Stimulated activated CD4-positive, alpha-beta T cell treated with anti-CD3 and anti-CD28 coated beads, Interleukin-15, amount 100 ng/mL, for 1 hour (primary cell): ENCODE results near the gene ZKSCAN5.
A peak's percentile ranks its signal among the peaks of the same experiment; 100 is the strongest.
"Not testable (repeated sequence)": the region's sequence is repeated elsewhere in the genome, so short reads cannot be mapped to it uniquely, and the experiment has no call there.

Experiments used
- DNase-seq, 2 donors: peaks; one replicate each; pipeline ENCODE4 v3.0.0-alpha.2; 2020; ENCODE audit warnings: low read depth in 1 of 2, low spot score in 1 of 2

Gene ZKSCAN5

DNA sequence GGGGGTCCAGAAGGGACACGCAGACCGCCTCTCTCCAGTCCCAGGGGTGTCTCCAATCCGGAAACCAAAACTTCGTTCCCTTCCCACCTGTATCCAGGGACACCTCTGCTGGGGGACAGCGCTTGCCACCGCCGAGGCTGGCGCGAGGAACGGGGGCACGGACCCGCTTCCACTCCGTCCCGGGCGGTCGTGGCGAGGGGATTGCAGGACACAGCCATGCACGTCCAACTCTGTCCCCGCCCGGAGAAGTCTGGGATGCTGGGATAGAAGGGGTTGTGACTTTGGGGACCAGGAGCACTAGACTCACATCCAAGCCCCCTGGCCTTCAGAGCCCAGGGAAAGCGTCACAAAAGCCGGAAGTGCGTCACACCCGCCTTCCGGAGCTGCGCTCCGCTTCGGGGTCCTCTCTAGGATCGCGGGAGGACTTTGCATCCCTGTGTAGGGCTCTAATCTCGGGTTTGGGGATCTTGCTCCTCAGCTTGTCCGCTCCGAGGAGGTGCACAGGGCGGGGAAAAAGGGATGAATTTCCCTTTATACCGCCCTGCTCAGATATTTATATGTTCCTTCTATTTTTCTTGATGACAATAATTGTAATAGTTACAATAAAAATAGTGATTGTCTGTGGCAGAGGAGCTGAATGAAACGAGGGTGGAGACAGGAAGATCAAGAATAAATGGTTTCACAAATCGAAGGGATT lies 47.5 kb downstream of the ZKSCAN5 start, which contains the start of gene FAM200A:
TSS of gene FAM200A (minus strand) at position 348 of the 697 bp plus-strand sequence. CDS start 3,707 bp downstream, outside the sequence.
- peak; percentile 62 to 72 for DNase-seq

DNA sequence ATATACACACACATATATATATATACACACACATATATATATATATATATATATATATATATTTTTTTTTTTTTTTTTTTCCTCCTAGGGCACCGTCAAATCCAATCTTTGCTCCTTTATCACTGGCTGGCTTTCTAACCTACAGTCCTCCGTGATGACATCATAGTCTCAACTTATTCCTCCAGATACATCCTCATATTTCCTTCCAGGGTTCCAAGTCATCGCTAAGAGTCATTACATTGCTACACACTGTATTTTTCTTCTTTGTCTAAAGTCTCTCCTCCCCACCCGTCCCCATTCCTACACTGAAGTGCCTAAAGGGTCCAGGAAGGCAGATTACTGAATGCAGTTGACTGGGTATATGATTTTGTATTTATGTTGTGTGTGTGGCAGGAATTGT lies 48.6 kb downstream of the ZKSCAN5 start:
- no peak for DNase-seq

DNA sequence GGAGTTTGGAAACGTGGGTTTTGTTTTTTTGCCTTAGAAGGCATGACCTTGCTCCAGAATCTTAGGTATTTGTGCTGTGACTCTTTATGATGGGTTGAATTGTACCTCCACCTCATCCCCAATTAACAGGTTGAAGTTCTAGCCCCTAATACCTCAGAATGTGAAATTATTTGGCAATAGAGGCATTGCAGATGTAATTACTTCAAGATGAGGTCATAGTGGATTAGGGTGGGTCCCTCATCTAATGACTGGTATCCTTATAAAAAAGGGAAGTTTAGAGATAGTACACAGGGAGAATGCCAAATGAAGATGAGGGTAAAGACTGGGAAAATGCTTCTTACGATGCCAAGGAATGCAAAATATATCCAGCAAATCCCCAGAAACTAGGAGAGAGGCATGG lies 50.5 kb downstream of the ZKSCAN5 start:
- no peak for DNase-seq

- no peak for DNase-seq
Observed at GRCh38 chr7:99557196-99557607, 52.7 kb downstream of the ZKSCAN5 start.

GRCh38 chr7:99557940-99558305 lies 53.5 kb downstream of the ZKSCAN5 start:
- no peak for DNase-seq

DNA sequence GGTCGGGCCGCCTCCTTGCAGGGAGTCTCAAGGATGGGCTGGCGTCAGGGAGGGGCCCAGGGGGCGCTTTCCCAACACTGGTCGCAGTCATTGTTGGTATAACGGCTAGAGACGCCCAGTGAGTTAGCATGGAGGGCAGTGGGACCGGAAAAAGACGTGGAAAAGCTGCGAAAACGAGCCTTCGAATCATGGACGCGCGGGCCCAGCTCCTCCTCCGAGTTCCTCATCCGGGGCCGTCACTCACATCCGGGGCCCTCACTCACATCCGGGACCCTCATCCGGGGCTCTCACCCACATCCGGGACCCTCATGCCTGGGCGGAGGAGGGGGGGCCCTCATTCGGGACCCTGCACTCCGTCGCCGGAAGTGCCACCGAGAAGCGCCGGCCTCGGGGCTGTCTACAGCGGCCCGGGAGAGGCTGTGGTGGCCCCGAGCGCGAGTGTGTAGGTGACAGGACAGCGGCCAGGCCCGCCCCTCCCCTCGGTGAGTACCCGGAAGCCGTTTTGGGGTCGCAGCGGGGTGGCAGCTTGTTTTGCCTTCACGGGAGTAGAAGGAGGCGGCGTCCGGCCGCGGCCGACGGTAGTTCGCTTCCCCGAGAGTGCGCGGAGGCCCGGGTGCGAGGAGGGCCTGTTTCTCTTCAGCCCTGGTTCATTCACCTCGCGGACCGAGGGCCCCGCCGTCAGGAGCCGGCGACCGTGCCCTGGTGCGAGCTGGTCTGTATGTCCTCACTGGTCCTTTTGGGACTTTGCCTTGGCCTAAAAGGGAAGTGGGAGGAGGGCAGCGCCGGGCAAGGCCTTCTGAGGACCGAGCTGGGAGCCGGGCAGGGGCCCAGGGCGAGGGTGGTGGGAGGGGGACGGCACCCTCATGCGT lies 54.1 kb downstream of the ZKSCAN5 start, which contains the start of gene ZNF655:
TSS of gene ZNF655 (plus strand) at position 337 of the 869 bp plus-strand sequence. CDS start 1,918 bp downstream, outside the sequence.
- DNase-seq = peak; percentile 77 to 79

GRCh38 chr7:99559175-99559915 lies 54.9 kb downstream of the ZKSCAN5 start:
- DNase-seq = no peak

- no peak for DNase-seq
Observed at GRCh38 chr7:99560834-99561736, 56.6 kb downstream of the ZKSCAN5 start.

- no peak for DNase-seq
Observed at GRCh38 chr7:99561737-99562051, 57.2 kb downstream of the ZKSCAN5 start.

DNA sequence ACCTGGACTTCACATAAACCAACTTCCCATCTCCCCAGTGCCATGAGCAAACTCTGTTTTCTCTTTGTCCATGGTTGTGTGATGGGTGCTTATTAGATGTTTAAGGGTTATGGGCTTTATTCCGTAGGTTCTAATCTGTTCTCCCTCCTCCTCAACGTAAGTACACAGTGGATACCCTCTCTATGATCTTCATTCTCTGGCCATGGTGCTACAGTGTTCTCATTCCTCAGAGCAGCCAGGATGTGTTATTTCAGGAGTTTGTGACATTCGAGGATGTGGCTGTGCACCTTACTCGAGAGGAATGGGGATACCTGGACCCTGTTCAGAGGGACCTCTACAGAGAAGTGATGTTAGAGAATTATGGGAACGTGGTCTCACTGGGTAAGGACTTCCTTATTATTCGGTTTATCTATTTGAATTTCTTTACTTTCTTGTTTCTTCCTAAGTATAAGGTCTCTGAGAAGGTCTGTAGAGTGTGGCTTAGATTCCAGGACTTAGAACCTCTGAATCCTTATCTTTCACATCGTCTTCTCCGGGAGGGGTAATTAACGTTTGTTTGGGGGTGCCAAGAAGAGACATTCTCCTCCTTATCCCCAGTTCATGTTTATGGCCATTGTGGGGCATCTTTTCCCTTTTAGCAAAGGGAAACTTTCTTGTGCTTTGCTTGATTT lies 57.8 kb downstream of the ZKSCAN5 start:
- no peak for DNase-seq

GRCh38 chr7:99562832-99563231 lies 58.4 kb downstream of the ZKSCAN5 start:
- DNase-seq = no peak

DNA sequence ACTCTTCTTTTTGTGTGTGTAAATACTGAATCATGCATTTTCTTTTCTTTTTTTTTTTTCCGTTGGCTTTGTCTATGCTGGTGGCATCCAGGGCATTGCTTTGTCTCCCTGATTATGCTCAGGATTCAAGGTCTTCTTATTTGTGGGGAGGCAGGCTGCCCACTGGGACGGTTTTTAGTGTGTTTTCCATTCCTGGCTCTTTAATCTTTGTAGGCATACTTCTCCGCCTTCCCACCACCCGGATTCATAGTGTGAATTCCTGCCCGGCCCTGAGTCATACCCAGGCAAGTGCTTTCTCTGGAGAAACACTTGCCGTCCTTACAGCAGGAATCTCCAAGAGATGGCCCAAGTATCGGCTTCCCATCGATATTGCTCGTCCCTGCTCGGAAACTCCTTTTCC lies 59.2 kb downstream of the ZKSCAN5 start:
- no peak for DNase-seq

- not testable (repeated sequence) for DNase-seq
Observed at GRCh38 chr7:99568770-99569169, 64.3 kb downstream of the ZKSCAN5 start.

DNA sequence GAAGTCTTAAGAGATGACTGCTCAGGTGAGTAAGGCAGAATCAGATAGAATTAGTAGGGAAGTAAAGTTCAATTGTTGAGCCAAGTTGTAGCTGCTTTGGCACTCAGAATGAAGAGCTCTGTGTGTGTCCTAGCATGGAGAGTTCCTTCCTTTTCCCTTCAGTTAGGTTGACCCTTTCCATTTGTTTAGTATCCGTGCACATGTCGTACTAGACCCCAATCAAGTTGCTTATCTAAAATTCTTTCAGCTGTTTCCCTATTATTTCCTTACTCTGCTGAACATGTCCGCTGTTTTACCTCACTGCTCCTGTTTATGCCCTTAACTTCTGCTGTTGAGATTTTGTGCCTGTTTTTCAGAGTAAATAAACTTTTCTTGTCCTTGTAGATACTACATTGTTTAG lies 67.3 kb downstream of the ZKSCAN5 start:
- no peak for DNase-seq

DNA sequence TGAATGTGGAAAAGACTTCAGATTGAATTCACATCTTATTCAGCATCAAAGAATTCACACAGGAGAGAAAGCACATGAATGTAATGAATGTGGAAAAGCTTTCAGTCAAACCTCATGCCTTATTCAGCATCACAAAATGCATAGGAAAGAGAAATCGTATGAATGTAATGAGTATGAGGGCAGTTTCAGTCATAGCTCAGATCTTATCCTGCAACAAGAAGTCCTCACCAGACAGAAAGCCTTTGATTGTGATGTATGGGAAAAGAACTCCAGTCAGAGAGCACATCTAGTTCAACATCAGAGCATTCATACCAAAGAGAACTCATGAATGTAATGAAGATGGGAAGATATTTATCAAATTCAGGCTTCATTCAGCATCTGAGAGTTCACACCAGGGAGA lies 68.8 kb downstream of the ZKSCAN5 start:
- no peak for DNase-seq

DNA sequence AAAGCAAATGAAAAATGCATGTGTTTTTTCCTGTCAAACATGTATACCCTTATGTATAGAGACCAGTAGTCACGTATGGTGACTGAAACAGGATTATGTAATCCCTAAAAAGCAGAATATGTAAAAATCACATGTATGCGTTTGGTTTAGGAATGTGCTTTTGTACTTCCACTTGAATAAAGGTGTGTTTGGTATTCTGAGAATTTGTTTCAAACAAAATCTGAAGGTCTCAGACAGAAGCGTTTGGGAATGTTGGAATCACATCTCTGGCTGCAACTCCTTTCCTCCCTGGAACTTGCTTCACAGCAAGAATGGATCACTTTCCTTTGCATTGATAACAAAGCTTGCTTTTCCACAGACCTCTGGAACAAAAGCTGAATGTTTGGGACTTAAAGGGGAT lies 71.8 kb downstream of the ZKSCAN5 start:
- DNase-seq = no peak

- no peak for DNase-seq
Observed at GRCh38 chr7:99579281-99579955, 75.0 kb downstream of the ZKSCAN5 start.

- DNase-seq = peak; percentile 39 to 43
Observed at GRCh38 chr7:99579956-99580777, 75.7 kb downstream of the ZKSCAN5 start.
